GM12891 (cell line): Measurements from ENCODE around the gene RAB40C.

Experiments used
- POLR2A ChIP-seq: IDR thresholded peaks from 2 replicates; pipeline ENCODE4 v1.6.1; 2011; ENCODE audit warnings: low read depth, low read length, control low read depth
- POLR2AphosphoS5 ChIP-seq: IDR thresholded peaks from 2 replicates; pipeline ENCODE4 v1.6.1; 2011; ENCODE audit warnings: low read depth, low read length, control low read depth
- POU2F2 ChIP-seq: IDR thresholded peaks from 2 replicates; pipeline ENCODE4 v1.6.1; 2011; ENCODE audit warnings: low read depth, mild to moderate bottlenecking, control low read depth, low read length, moderate library complexity
- SPI1 ChIP-seq: IDR thresholded peaks from 2 replicates; pipeline ENCODE4 v1.6.1; 2011; ENCODE audit warnings: low read depth, low read length, control low read depth
- TAF1 ChIP-seq: IDR thresholded peaks from 2 replicates; pipeline ENCODE4 v1.6.1; 2011; ENCODE audit warnings: low read depth, low read length, control low read depth

DNA sequence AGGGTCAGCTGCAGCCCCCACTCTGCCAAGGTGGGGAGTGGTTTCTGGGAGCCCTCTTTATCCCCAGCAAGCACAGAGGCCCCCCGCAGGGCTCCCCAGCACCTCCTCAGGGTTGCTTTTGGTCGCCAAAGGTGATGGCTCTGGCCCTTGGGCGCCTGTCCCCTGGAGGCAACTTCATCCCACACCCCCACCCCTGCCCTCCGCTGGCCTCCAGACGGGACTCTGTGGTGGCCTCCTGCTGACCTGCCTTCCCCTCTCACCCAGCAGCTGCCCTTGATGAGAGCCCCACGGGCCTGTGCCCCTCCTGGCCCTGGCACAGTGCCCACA, 70.2 kb downstream of the RAB40C start:
- no peak for TF ChIP-seq POLR2A
- no peak for TF ChIP-seq SPI1
- no peak for TF ChIP-seq POLR2AphosphoS5
- TF ChIP-seq TAF1 = no peak
- TF ChIP-seq POU2F2 = no peak
